ENCODE measurements around the gene XPA.

Gene XPA

DNA sequence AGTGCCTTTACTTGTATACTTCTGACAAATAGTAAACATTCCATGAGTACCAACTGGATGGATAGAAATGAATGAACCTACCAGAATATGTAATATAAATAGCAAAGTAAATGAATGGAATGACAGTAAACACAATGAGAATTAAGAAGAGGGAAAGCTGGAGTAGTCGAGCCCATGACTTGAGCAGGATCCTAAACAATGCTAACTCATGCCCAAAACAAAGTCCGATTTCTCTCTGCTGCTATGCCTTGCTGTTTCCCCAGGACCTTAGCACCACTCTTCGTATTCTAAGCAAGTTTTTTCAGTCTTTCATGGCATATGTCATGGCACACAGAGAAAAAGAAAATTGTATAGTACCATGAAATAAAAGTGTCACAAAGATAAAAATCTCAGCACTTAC is 1.8 kb downstream of the XPA start:
- Mint-ChIP-seq H3K36me3 (peaks cover 33% of the 10 kb centered on the region), H3K27ac (no peak overlapping the region), H3K4me3 (peak overlapping the region; percentile 83), H3K27me3 (peaks cover 11% of the 10 kb centered on the region), H3K4me1 (peaks cover 55% of the 10 kb centered on the region), H3K9me3 (no peaks in the 10 kb centered on the region)
- DNase-seq: no peak
- CTCF ChIA-PET: interaction anchor here (0.6 to 1.5 kb wide), 4 partner anchors 11 to 195 kb away, joined by 3 to 4 read pairs (median 4); no protein-coding TSS in a partner anchor

DNA sequence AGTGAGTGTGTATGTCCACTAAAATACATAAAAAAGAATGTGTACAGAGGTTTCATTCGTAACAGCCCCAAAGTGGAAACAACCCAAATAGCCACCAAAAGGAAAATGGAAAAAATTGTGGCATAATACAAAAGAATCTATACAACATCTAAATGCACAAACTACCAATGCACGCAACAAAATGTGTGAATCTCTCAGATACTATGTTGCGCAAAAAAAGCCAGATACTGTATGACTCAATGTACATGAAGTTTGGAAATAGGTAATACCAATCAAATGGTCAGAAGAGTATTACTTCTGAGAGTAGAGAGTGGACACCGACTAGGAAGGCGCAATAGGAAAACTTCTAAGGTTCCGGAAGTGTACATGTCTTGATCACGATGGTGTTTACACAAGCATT is 2.4 kb downstream of the XPA start:
- no peak overlapping the region for H3K27ac Mint-ChIP-seq

DNA sequence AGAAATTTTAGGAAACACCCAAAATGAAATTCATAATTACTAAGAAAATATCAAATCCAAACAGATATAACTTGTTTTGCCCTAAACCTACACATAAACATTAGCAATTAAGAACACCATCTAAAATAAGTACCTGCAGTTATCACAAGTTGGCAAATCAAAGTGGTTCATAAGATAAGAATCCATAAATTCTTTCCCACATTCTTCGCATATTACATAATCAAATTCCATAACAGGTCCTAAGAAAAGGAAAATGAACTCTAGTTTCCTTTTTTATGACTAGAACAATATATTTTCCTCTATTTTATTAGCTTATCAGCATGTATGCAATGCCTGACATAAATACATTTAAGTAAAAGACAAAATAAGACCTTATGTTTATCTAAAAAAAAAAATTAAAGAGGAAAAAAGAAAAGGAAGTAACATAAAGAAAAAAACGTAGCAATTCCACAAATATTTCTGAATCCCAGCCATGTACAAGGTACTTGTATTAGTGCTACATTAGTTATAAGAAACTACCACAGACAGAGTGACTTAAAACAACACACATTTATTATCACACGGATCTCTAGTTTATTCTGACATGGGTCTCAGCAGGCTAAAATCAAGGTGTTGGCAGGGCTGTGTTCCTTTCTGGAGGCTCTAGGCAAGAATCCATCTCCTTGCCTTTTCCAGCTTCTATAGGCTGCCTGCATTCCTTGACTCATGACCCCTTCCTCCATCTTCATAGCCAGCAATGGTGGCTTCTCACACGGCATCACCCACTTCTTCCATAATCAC is 7.5 kb downstream of the XPA start:
- H3K4me1 Mint-ChIP-seq: peaks cover 14% of the 10 kb centered on the region
- no peak overlapping the region for H3K27ac Mint-ChIP-seq
- H3K9me3 Mint-ChIP-seq: no peaks in the 10 kb centered on the region
- no peak for DNase-seq
- CTCF ChIA-PET: interaction anchor here (0.7 to 1.4 kb wide), 2 partner anchors 8 to 19 kb away, joined by 3 to 6 read pairs; partner anchors contain the start of gene XPA
- no peaks in the 10 kb centered on the region for H3K27me3 Mint-ChIP-seq
- H3K4me3 Mint-ChIP-seq: no peak overlapping the region
- peaks cover 53% of the 10 kb centered on the region for H3K36me3 Mint-ChIP-seq

More for the DNA sequence above, 2.4 kb downstream of the XPA start:
- no peaks in the 10 kb centered on the region for H3K9me3 Mint-ChIP-seq
- no peak overlapping the region for H3K4me3 Mint-ChIP-seq
- CTCF ChIA-PET: no interaction called here
- H3K4me1 Mint-ChIP-seq: peaks cover 54% of the 10 kb centered on the region
- no peak for DNase-seq
- peaks cover 5% of the 10 kb centered on the region for H3K27me3 Mint-ChIP-seq
- peaks cover 36% of the 10 kb centered on the region for H3K36me3 Mint-ChIP-seq

DNA sequence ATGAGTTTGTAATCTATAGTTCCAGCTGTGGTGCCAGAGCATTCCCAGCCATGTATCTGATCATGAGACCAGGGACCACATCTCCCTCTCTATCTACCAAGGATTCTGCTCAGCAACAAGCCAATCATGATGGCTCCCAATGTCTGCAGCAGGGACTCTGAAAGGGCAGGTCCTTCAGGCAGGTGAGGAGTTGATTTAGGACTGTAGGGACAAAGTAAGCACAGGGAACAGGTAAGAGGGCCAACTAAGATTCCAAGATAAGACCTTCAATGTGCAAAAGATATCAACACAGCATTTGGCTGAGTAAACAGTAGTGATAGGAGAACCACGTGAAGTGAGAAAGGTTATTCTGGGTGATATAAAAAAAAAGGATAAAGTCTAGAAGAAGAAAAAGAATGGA is 8.5 kb downstream of the XPA start:
- H3K9me3 Mint-ChIP-seq: no peaks in the 10 kb centered on the region
- no peak overlapping the region for H3K4me3 Mint-ChIP-seq
- no peaks in the 10 kb centered on the region for H3K27me3 Mint-ChIP-seq
- H3K4me1 Mint-ChIP-seq: peaks cover 4% of the 10 kb centered on the region
- CTCF ChIA-PET: no interaction called here
- peaks cover 54% of the 10 kb centered on the region for H3K36me3 Mint-ChIP-seq
- DNase-seq: no peak
- no peak overlapping the region for H3K27ac Mint-ChIP-seq

DNA sequence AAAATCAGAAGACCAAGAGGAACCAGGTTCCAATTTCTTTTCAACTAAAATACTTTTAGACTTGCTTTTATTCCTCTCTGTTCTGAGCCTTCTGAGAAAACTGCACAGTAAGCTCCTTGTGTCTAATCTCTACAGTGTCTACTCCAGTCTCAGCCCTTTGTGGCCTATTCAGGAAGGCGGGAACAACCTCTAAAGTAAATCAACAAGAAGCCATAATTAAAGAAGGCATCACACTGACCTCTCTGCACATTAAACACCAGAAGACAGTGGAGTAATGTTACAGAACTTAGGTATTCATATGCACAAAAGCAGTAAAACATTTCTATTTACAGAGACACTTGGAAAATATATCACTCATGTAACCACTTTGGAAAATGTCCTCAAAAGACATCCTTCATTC is 14.9 kb downstream of the XPA start:
- Mint-ChIP-seq H3K4me1 (no peaks in the 10 kb centered on the region), H3K27ac (no peak overlapping the region), H3K9me3 (no peaks in the 10 kb centered on the region), H3K4me3 (no peak overlapping the region), H3K27me3 (no peaks in the 10 kb centered on the region), H3K36me3 (peaks cover 45% of the 10 kb centered on the region)
- DNase-seq: no peak
- CTCF ChIA-PET: no interaction called here

DNA sequence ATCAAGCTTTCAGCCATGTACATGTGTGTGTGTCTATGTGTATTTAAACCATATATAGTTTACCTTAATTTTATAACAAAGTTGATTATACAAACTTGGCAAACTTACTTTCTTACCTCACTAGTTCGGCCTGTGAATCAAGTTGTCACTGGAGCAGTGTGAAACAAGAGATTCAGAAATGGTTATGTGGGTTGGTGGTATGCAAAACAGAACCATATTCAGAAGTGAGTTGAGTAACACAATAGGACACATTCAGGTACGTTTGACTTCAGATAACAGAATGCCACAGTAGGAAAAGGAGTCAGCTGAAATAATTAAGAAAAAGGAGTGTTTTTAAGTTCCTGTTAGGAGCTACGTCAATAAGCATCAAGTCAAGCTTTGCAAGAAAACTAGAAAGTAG is 21.5 kb downstream of the XPA start:
- no peaks in the 10 kb centered on the region for H3K27me3 Mint-ChIP-seq
- DNase-seq: no peak
- peaks cover 60% of the 10 kb centered on the region for H3K36me3 Mint-ChIP-seq
- H3K4me3 Mint-ChIP-seq: no peak overlapping the region
- no peak overlapping the region for H3K27ac Mint-ChIP-seq
- H3K4me1 Mint-ChIP-seq: no peaks in the 10 kb centered on the region
- CTCF ChIA-PET: no interaction called here
- H3K9me3 Mint-ChIP-seq: no peaks in the 10 kb centered on the region

DNA sequence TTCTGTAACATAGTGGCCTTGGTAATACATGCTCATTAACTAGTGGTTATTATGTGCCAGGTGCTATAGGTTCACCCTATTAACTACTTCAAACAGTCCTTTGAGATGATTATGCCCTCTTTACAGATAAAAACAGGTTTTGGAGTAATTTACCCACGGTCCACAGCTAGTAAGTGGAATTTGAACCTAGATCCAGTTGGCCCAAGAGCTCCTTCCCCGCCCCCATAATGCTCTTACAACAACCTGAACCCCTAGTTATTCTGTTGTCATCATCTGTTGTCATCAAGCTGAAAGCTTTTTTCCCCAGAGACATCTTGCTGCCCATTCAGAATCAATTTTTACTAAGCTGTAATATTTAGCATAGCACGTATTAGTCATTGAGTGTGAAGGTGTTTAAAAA is 23.2 kb downstream of the XPA start:
- Mint-ChIP-seq H3K27ac (no peak overlapping the region), H3K9me3 (no peaks in the 10 kb centered on the region), H3K4me1 (no peaks in the 10 kb centered on the region), H3K4me3 (no peak overlapping the region), H3K36me3 (peaks cover 65% of the 10 kb centered on the region), H3K27me3 (no peaks in the 10 kb centered on the region)
- DNase-seq: no peak
- CTCF ChIA-PET: interaction anchor here (0.8 kb wide), 1 partner anchor 228 kb away, joined by 3 read pairs; no protein-coding TSS in a partner anchor

DNA sequence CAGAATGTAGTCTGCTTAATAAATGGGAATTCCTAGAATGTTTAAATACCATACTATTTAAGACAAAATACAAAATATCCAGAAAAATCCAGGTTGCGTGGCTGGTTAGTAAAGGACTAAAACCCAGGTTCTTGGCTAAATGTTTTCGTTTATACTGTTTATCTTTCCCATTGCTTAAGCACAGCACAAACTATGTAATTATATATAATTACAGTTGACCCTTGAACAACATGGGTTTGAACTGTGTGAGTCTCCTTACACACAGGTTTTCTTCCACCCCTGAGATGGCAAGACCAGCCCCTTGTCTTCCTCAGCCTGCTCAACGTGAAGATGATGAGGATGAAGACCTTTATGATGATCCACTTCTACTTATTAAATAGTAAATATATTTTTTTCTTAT is 24.7 kb downstream of the XPA start:
- CTCF ChIA-PET: no interaction called here
- Mint-ChIP-seq H3K9me3 (no peaks in the 10 kb centered on the region), H3K36me3 (peaks cover 64% of the 10 kb centered on the region), H3K27me3 (no peaks in the 10 kb centered on the region), H3K27ac (no peak overlapping the region), H3K4me3 (no peak overlapping the region), H3K4me1 (no peaks in the 10 kb centered on the region)
- no peak for DNase-seq

DNA sequence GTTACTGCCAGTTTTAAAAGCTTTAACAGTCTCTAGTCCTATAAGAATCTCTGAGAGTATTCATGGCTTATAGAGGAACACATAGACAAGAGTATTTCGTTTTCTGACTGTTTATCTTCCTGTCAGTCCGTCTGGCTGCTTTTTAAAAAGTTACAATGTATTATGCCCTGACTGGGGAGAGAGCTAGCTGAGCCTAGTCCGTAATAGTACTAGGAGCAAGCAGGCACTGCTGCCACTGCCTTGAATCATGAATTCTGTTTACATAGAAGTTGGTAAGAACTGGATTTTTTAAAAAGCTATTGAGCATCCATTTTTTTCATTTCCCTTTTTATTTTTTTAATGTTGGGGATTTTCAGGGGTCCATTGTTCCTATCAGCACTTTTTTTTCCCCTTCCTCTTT is 26.6 kb downstream of the XPA start:
- no peak overlapping the region for H3K27ac Mint-ChIP-seq
- CTCF ChIA-PET: interaction anchor here (1.1 to 1.8 kb wide), 2 partner anchors 25 to 259 kb away, joined by 4 read pairs; no protein-coding TSS in a partner anchor
- H3K4me1 Mint-ChIP-seq: peaks cover 11% of the 10 kb centered on the region
- no peaks in the 10 kb centered on the region for H3K27me3 Mint-ChIP-seq
- no peaks in the 10 kb centered on the region for H3K9me3 Mint-ChIP-seq
- no peak overlapping the region for H3K4me3 Mint-ChIP-seq
- H3K36me3 Mint-ChIP-seq: peaks cover 66% of the 10 kb centered on the region
- no peak for DNase-seq

DNA sequence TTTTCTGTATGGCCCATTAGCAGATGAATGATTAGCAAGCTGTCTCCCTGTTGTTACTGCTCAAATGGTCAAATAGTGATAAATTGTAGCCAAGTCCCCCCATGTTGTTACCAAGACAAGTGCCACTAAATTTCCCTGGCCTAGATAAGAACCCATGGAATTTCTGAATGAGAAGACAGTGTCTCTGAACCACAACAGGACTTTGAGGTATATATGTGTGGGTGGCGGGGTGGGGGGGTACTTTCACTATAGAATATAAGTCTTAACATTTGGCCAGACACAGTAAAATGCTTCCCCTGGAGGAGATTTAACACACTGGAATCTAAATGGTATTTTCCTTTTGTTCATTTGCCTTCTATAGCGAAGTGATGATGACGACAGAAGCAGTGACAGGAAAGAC is 28.7 kb downstream of the XPA start:
- Mint-ChIP-seq H3K9me3 (no peaks in the 10 kb centered on the region), H3K27me3 (no peaks in the 10 kb centered on the region), H3K36me3 (peaks cover 69% of the 10 kb centered on the region), H3K4me1 (peaks cover 11% of the 10 kb centered on the region), H3K4me3 (no peak overlapping the region), H3K27ac (no peak overlapping the region)
- DNase-seq: no peak
- CTCF ChIA-PET: no interaction called here

DNA sequence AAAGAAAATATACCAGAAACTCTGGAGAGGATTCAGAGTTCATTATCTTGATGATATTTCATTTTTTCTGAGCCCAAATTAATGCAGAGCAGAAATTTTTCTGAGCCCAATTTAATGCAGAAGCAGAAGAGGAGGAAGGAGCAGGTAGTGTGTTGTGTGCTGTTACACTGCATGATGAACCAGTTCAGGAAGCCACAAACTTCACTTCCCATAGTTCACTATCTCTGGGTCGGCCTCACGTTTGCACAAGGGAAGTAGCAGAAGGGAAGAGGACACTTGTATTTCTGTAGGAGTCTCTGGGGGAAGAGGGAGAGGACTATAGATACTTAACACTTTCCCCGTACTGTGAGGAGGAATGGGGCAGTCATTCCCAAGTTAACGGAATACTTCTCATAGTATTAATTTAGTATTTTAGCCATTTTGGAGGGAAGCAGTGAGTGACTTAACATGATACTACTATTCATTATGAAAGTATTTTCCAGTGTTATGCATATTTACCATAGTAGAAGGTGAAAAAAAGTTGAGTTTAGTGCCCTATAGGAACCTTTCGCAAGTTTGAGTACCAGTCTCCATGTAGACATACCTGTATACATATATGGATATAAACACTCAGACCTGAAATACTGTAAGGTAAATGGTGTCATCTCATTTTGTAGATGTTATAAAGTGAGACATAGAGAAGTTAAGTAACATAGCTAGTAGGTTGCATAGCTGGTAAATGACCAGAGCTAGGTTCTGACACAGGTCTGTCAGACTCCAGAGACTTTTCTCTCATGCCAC is 30.0 kb downstream of the XPA start:
- H3K9me3 Mint-ChIP-seq: no peaks in the 10 kb centered on the region
- peaks cover 74% of the 10 kb centered on the region for H3K36me3 Mint-ChIP-seq
- CTCF ChIA-PET: no interaction called here
- H3K4me1 Mint-ChIP-seq: peaks cover 11% of the 10 kb centered on the region
- no peaks in the 10 kb centered on the region for H3K27me3 Mint-ChIP-seq
- H3K4me3 Mint-ChIP-seq: no peak overlapping the region
- H3K27ac Mint-ChIP-seq: peak overlapping the region; percentile 0
- no peak for DNase-seq

DNA sequence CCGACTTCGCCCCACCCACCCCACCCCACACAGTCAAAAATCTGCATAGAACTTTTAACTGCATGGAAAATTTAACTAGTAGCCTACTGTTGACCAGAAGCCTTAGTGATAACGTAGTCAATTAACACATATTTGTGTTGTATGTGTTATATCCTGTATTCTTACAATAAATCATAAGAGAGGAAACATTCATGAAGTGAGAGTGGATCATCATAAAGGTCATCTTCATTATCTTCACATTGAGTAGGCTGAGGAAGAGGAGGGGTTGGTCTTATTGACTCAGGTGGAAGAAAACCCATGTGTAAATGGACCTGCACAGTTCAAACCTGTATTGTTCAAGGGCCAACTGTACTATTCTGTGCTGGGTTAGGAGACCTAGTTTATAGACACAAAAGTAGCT is 31.4 kb downstream of the XPA start:
- CTCF ChIA-PET: no interaction called here
- Mint-ChIP-seq H3K36me3 (peaks cover 71% of the 10 kb centered on the region), H3K4me3 (no peak overlapping the region), H3K4me1 (peaks cover 13% of the 10 kb centered on the region), H3K9me3 (no peaks in the 10 kb centered on the region), H3K27me3 (no peaks in the 10 kb centered on the region), H3K27ac (no peak overlapping the region)
- DNase-seq: no peak

DNA sequence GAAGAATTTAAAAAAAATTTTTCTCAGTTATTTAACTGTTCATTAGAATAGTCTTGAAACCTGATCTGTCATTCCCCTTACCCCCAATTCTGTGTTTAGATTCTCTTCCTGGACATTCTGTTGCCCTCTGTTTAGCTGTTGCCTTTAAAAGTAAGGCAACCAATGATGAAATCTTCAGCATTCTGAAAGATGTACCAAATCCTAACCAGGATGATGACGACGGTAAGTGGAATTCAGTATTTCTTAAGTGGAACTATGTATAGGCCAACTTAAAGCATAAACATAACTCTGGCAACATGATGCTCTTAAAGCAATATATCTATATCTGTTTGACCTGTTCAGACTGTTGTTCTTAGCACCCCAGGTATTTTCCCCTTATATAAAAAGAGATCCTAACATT is 36.3 kb downstream of the XPA start:
- DNase-seq: no peak
- H3K36me3 Mint-ChIP-seq: peaks cover 72% of the 10 kb centered on the region
- H3K4me3 Mint-ChIP-seq: no peak overlapping the region
- CTCF ChIA-PET: no interaction called here
- H3K27ac Mint-ChIP-seq: no peak overlapping the region
- peaks cover 2% of the 10 kb centered on the region for H3K4me1 Mint-ChIP-seq
- no peaks in the 10 kb centered on the region for H3K27me3 Mint-ChIP-seq
- no peaks in the 10 kb centered on the region for H3K9me3 Mint-ChIP-seq

DNA sequence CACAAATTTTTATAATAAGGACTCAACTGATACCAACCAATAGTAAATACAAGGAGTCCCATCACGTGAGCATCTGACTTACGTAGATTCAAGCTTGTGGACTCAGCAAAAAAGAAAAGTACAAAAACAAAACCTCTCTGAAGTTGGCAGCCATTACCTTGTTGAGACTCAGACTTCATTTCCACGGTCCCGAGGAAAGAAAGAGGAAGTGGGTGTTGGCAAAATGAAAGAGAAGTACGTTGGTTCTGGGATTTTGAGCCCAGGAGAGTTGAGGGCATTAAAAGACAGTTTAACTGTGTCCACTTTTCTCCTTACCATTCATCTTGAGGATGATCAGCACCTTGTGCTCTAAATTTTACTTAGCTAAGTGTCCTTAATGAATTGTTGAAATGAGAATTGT is 36.8 kb downstream of the XPA start:
- CTCF ChIA-PET: no interaction called here
- DNase-seq: no peak
- Mint-ChIP-seq H3K4me3 (no peak overlapping the region), H3K36me3 (peaks cover 77% of the 10 kb centered on the region), H3K27me3 (no peaks in the 10 kb centered on the region), H3K9me3 (no peaks in the 10 kb centered on the region), H3K27ac (no peak overlapping the region), H3K4me1 (peaks cover 2% of the 10 kb centered on the region)

DNA sequence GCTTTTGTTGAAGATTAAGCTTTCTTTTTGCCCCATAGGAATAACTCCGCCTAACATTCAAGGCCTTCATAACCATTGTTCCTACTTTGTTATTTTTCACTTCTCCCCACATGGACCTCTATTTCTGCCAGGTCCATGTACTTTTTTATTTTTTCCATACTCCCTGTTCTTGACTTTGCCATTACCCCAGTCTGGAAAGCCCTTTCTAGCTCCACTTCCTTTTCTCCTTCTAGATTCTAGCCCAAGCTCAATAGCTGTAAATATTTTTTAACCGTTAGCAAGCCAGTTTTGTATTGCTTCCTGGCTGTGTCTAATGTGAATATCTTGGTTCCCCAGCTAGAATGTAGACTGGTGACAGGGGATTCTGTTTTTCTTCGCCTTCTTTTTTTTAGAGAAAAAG is 37.4 kb downstream of the XPA start:
- Mint-ChIP-seq H3K27ac (peak overlapping the region; percentile 13), H3K9me3 (no peaks in the 10 kb centered on the region), H3K4me3 (no peak overlapping the region), H3K27me3 (no peaks in the 10 kb centered on the region), H3K4me1 (peaks cover 2% of the 10 kb centered on the region), H3K36me3 (peaks cover 74% of the 10 kb centered on the region)
- DNase-seq: no peak
- CTCF ChIA-PET: no interaction called here
